SHP77 treated with DMSO at 0.1 percent for 48 hours (cell line): ENCODE data around the gene TSPAN32.
"Not testable (repeated sequence)": the region's sequence is repeated elsewhere in the genome, so short reads cannot be mapped to it uniquely, and the experiment has no call there.

Experiments used
- DNase-seq: peaks from one replicate; lab custom pipeline; 2025; lab: John Stamatoyannopoulos, UW

Gene TSPAN32

DNA sequence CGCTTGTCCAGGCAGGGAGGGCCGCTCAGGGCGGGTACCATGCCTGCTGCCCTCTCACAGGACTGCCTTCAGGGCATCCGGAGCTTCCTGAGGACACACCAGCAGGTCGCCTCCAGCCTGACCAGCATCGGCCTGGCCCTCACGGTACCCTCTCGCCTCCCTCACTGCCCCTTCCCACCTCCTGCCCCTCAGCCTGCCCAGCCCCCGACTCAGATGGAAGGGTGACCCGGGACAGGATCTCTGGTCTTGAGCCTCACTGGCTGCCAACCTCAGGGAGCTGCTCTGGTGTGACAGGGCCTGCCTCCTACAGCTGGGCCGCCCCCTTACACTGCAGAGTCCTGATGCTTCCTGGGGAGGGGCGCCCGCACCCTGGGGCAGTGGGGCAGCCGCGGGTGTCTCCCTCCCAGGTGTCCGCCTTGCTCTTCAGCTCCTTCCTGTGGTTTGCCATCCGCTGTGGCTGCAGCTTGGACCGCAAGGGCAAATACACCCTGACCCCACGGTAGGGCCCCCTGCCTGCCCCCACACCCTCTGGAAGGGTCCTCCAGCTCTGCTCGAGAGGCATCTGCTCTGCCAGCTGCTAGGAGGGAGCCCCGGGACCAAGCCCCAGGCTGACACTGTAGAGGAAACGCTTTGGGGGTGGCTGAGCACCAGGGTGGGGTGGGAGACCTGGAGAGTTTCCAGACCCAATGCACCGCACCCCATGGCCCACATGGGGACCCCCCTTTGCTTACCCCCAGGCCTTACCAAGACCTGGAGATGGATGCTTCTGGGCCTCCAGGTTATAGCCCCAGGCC is 14.6 kb downstream of the TSPAN32 start:
- no peak for DNase-seq

DNA sequence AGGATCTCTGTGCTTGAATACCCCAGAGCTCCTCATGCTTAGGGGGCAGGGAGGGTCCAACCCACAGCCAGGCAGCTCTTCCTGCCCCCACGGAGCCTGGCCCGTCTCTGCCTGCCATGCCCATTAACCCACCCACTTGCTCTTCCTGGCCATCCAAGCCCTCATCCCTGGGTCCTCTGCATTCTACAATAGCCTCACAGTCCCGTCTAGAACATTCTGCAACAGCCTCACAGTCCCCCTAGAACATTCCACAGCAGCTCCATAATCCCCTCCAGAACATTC is 15.1 kb downstream of the TSPAN32 start:
- DNase-seq: no peak

DNA sequence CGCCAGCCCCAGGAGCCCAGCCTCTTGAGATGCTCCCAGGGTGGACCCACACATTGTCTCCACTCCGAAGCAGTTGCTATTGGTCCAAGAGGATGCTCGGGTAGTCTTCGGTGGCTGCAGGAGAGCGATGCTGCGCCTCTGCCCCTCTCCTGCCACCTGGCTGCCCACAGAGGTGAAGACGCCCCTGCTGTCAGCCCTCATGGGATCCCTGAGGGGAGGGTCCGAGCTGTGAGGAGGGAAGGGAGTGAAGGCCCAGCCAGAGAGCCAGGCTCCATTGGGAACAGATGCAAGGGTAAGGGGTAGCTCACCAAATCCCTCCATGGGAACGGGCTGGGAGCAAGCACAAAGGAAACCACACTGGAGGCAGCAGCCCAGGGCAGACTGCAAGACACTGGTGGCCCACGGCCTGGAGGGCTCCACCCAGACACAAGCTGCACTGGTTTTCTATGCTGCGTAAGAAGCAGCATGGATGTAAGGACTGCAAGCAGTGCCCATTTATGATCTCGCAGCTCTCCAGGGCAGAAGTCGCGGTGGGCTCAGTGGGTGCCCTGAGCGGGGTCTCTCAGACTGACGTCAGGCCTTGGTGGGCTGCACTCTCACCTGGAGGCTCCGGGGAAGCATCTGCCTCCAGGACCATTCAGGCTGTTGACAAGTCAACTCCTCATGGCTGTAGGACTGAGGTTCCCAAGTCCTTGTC is 15.7 kb downstream of the TSPAN32 start:
- no peak for DNase-seq

DNA sequence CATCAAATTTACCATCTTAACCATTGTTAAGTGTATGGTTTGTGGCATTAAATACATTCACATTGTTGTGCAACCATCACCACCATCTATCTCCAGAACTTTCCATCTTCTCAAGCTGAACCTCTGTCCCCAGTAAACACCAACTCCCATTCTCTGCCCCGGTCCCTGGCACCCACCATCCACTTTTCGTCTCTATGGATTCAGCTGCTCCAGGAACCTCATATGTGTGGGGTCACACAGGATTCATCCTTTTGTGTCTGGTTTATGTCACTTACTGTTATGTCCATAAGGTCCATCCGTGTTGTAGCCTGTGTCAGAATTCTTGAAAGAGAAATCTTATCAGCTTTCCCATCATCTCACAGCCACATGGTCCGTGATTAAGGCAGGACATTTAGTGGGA is 16.3 kb downstream of the TSPAN32 start:
- DNase-seq: no peak

DNA sequence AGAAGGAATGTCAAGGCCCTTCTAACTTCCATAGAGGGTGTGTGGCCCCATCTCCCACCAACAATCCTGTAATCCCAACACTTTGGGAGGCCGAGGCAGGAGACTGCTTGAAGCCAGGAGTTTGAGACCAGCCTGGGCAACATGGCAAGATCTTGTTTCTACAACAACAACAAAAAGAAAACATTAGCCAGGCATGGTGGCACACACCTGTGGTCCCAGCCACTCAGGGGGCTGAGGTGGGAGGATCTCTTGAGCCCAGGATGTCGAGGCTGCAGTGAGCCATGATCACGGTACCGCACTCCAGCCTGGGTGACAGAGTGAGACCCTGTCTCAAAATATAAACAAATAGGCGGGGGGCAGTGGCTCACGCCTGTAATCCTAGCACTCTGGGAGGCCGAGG is 16.9 kb downstream of the TSPAN32 start:
- no peak for DNase-seq

DNA sequence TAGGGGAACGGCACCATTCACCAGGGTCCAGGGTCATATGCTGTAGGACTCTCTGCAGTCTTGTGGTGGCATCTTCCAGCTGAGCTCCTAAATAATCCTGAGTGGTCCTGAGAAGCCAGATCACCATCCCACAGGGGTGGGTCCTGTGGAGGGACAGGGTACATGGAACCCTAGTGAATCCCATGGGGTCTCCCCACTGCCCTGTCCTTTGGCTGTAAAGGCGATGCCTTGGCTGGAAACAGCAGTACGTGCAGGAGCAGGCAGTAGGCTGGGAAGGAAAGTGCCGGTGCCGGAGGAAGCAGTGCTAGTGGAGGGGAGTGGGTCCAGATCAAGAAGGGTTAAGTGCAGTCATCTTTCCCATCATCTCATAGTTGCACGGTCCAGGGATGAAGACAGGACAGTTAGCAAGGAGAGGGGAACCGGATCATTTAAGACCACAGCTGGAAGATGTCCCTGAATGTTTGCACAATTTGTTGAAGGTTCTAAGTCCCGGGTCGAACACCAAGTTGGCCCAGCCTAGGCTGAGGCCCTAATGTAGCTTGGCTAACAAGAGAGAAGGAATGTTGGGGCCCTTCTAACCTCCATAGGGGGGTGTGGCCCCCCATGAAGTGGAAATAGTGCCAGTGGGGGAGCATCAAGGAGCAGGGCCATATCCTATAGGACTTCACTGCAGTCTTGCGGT is 18.1 kb downstream of the TSPAN32 start:
- no peak for DNase-seq

DNA sequence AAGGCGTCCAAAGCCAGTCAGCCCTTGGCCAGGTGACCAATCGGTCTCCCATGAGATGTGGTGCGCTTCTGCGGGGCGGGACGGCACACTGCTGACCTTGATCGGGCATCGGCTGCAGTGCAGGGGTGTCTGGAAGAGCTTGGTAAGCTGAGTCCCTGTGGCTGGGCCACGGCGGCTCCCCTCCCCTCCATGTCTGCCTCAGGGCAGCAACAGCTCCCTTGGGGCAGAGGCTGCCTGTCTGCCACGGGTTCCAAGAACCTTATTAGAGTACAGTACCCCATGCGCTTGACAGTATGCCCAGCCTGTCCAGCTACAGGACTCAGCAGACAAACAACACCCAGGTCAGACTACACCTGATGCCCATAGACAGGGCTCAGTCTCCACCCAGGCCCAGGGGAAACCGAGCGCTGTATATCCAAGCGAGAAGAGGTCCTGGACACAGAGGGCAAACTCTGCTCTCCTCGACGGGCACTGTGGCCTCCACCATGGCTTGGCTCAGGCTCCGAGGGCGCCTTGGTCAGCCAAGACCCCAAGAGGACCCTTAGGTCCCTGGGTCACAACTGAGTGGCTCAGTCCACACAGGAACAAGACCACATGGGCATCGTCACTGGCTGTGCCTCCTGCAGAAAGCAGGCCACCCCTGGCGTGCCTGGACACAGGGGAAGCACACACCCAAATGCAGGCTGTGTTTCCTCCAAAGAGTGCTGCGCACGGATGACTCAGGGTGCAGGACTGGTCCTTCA is 18.9 kb downstream of the TSPAN32 start:
- no peak for DNase-seq

DNA sequence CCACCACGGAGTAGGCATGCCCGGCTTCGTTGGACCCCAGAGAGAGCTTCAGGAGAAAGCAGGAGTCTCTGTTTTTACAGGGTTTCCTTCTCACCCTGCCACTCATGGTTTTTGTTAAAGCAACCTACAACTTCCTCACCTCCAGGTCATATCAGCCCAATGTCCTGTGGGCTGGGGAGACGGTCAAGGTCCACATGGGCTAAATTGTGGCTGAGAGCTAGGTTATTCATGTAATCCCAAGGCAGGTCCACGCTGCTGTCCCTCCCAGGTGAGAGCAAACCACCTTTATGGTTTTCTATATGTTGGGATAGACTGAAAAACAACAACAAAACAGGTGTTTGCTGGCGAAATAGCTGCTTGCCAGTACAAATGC is 19.5 kb downstream of the TSPAN32 start:
- no peak for DNase-seq

DNA sequence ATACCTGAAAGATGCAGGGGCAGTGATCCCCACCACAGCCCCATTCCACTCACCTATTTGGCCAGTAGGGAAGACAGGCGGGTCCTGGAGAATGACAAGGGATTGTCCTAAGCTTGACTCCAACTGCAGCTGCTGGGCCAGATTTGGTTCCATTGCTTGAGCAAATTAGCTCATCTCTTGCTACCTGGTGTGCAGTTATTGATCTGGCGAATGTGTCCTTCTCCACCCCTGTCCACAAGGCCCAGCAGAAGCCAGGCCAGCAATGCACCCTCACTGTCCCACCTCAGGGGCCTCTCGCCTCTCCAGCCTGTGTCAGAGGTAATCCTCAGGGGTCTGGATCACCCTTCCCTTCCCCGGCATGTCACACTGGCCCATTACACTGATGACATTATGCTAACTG is 23.3 kb downstream of the TSPAN32 start:
- no peak for DNase-seq

DNA sequence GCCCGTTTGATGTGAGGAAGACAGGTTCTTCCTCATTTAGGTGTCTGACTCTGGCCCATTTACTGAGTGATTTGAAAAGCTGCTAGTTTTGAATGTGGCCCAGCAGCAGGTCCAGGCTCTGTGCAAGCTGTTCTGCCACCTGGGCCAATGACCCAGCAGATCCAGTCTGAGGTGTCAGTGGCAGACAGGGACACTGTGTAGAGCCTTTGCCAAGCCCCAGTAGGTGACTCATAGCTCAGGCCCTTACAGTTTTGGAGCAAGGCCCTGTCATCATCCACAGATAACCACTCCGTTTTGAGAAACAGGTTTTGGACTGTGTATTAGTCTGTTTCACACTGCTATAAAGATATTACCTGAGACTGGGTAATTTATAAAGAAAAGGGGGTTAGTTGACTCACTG is 23.9 kb downstream of the TSPAN32 start:
- DNase-seq: no peak

DNA sequence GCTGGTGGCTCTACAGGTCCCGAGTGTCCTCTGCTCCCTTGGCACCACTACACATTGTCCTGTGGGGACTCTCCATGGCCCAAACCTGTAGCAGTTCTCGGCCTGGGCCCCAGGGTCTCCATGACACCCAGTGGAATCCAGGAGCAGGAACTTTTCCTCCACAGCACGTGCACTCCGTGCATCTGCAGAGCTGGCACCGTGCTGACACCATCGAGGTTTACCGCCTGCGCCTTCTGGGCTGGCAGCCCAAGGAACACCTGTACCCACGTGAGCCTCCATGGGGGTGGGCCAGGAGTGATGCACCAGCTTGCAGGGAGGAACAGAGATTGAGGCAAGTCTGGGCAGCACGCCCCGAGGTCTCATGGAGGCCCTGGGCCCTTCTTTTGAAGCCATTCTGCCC is 25.2 kb downstream of the TSPAN32 start:
- no peak for DNase-seq

DNA sequence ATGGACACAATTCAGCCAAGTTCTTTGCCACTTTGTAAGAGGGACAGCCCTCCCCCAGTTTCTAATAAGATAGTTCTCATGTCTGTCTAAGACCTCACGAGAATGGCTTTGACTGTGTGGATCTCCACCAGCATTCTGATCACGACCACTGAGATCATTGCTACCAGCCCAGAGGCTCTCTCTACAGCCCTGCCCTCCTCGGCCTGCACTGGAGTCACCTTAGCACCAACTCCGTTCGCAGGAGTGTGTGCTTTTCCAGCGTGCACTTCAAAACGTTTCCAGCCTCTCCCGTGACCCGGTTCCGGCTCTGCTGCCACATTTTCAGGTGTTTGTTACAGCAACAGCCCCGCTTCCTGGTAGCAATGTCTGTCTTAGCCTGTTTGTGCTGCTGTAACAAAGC is 26.2 kb downstream of the TSPAN32 start:
- DNase-seq: no peak

DNA sequence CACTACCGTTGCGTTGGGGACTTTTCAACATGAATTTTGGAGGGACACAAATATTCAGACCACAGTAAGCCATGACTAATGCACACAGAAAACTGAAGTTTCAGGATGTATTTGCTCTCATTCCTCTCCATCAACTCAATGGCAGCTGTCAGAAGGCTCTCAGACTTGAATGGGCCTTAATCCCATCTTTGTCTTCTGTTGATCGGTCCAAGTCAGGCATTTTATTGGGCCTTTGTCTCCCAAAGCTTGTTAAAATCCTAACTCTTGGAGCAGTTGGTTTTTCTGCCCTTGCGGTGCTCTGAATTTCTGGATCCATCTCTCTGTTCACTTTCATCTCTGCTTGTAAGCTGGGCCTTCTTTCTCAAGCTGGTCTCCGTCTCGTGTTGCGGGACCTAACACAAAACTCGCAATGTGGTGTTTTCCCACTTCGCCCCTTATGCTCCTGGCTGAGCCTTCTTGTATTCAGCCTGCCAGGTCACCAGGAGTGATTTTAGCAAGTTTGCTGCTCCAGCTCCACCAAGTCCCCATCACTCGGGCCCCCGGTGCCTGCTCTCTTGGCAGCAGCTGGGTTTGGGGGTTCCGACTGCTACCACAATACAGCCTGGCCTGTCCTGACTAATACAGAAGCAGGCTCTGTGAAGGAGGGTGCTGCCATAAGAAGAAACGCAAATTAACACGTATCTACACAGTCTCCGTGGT is 27.0 kb downstream of the TSPAN32 start:
- no peak for DNase-seq

DNA sequence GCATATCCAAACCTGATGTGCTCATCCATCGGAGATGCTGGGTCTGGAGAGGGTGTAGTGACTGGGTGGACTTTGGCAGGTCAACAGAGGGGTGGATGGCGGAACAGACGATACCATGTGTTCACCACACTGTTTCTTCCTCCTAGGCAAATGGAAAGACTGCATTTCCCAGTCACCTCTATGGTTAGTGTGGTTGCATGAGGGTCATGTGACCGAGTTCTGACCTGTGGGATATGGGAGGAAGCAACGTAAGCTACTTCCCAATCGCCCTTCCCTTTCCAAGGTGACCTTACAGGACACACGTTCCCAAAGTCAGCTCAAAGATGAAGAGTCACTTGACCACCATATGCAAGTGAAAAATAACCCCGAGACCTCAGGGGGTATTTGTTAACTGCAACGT is 27.7 kb downstream of the TSPAN32 start:
- DNase-seq: no peak

DNA sequence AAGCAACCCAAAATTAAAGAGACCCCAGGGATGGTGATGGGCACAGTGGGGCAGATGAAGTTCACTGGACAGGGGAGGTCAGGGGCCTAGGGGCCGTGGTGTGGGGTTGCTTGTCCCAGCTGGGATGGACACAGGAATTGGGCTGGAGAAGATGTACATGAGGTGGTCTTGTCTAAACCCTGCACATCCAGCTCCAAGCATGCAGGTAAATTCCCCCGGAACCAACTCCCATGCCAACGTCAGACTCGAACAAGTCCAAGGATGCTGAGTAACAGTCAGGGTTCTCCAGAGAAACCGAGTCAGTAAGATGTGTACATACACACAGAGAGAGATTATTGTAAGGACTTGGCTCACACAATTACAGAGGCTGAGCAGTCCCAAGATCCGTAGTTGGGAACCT is 28.9 kb downstream of the TSPAN32 start:
- DNase-seq: no peak

DNA sequence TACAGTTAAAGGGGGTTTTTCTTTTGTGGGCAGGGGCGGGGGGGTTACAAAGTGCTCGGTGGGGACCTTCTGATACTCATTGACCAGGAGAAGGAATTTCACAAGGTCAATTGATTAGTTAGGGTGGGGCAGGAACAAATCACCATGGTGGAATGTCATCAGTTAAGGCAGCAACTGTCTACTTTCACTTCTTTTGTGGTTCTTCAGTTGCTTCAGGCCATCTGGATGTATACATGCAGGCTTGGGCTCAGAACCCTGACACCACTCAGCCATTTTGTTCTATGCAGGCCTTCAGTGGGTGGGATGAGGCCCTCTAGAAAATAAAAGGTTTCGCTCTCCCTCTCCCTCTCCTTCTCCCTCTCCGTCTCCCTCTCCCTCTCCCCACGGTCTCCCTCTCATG is 29.6 kb downstream of the TSPAN32 start:
- no peak for DNase-seq

DNA sequence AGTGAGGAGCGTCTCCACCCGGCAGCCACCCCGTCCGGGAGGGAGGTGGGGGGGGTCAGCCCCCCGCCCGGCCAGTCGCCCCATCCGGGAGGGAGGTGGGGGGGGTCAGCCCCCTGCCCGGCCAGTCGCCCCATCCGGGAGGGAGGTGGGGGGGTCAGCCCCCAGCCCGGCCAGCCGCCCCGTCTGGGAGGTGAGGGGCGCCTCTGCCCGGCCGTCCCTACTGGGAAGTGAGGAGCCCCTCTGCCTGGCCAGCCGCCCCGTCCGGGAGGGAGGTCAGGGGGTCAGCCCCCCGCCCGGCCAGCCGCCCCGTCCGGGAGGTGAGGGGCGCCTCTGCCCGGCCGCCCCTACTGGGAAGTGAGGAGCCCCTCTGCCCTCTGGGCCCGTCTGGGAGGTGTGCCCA is 30.8 kb downstream of the TSPAN32 start:
- DNase-seq: not testable (repeated sequence)

DNA sequence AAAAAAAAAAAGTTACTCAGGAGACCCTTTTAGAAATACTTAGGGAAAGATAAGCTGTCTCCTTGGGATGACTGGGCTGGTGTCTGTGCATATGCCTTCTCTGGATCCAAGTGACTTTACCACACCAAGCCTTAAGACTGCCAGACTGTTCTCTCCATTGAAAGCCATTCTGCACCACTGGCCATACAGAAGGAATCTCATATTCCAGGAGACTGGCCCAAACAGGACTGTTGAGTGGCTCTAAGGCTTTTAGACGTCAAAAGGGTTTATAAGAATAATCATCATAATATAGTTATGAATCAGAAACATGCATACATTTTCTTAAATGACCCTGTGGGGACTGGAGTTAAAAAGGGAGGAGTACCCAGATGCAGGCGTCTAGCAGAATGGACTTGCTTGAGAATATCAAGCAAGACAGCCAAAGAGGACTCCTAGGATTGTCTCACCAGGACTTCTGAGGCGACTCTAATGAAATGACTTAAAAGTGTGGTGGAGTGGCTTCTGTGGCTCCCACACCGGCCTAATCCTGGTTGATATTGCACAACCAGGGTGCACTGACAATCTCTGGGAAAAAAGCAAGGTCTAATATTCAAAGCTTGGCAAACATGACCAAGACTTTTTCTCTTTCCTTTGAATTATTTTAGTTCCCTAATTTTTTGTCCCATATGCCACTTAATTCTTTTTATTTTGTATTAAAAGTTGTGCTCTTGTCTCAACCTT is 31.8 kb downstream of the TSPAN32 start:
- DNase-seq: not testable (repeated sequence)

DNA sequence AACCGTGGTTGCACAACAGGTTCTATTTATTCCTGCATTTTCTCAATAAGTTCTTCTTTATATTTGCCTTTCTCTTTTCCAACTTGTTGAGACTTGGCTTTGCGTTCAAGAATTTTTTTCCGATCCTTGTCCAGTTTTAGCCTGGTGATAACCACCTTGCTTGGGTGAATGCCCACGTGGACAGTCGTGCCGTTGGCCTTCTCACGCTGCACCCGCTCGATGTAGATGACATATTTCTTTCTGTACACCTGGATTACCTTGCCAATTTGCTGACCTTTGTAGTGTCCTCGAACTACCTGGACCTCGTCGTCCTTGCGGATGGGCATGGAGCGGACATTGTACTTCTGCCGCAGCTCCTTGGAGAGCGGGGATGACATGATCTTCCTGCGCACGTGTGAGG is 33.5 kb downstream of the TSPAN32 start:
- not testable (repeated sequence) for DNase-seq

DNA sequence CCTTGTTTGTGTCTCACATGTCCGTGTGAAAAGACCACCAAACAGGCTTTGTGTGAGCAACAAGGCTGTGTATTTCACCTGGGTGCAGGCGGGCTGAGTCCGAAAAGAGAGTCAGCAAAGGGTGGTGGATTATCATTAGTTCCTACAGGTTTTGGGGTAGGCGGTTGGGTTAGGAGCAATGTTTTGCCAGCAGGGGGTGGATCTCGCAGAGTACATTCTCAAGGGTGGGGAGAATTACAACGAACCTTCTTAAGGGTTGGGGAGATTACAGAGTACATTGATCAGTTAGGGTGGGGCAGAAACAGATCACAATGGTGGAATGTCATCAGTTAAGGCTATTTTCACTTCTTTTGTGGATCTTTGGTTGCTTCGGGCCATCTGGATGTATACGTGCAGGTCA is 36.9 kb downstream of the TSPAN32 start:
- not testable (repeated sequence) for DNase-seq

DNA sequence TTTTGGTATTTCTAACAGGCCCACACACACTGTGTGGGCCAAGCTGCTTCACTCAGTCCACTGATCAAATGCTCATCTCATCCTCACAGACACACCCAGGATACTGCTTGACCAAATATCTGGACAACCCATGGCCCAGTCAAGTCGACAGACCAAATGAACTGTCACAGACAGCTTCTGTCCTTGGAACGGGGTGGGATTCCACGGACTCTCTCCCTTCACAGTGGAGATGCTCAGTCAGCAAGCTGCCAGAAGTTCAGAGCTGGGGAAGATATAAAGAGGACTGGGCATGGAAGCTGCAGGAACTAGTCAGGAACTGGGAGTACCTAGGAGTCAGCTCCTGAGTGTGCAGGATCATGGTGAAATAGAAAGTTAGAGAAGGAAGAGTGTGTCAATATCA is 40.7 kb downstream of the TSPAN32 start:
- no peak for DNase-seq
